GM21825 (cell line): ENCODE measurements around the gene MITD1.
"Not testable (repeated sequence)": the region's sequence is repeated elsewhere in the genome, so short reads cannot be mapped to it uniquely, and the experiment has no call there.

Source experiments
- ATAC-seq: cut with Tn5 transposase; IDR thresholded peaks from one replicate; pipeline ENCODE4 v1.9.1; 2021; ENCODE audit warnings: mild to moderate bottlenecking, moderate library complexity; ENCODE audit not compliant: unreplicated experiment

Gene MITD1

DNA sequence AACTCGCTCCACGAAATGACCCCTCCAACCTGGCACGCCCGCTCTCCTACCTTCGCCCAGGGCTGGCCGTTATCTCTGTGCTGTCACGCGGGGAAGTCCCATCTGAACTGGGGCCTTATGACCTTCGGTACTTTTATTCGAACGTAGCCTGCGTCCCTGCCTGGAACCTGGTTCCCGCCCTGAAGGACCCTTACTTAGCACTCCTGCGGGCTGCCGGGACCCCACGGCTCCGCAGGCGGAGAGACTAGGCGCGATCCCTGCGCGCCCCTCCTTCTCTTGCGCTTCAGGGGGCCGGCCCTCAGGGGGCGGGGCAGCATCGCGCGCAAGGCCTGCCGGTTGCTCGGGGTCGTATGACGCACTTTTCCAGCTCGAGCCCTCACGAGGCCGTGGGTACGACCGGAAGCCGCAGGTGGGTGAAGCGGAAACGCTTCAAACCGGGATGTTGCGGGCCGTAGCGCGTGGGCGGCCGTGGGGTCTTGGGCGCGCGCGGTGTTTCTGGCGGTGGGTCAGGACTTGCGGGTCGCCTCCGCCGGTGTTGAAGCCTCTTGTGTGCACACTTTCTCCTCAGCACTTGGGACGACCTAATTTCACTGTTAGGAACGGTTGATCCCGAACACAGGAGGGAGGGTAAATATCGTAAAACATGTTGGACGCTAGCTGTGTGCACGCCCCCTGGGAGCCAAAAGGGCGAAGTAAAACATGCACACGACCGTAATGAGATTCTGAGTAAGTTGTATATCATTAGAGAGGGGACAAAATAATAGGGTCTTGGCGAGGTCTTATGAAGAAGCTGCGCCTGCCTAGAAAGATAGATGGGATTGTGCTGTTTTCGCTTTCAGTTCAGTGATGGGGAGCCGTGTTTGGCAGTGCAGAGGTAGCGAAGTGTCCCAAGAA is 26.0 kb downstream of the MITD1 start, which contains the start of the genes LIPT1 and TSGA10:
LIPT1 (plus strand) TSS at position 325 of the 894 bp plus-strand sequence. CDS start 6,991 bp downstream, outside the sequence.
TSGA10 (minus strand) TSS at position 300 of the 894 bp plus-strand sequence. CDS start 45,503 bp downstream, outside the sequence.
- peak; percentile 94 for ATAC-seq

DNA sequence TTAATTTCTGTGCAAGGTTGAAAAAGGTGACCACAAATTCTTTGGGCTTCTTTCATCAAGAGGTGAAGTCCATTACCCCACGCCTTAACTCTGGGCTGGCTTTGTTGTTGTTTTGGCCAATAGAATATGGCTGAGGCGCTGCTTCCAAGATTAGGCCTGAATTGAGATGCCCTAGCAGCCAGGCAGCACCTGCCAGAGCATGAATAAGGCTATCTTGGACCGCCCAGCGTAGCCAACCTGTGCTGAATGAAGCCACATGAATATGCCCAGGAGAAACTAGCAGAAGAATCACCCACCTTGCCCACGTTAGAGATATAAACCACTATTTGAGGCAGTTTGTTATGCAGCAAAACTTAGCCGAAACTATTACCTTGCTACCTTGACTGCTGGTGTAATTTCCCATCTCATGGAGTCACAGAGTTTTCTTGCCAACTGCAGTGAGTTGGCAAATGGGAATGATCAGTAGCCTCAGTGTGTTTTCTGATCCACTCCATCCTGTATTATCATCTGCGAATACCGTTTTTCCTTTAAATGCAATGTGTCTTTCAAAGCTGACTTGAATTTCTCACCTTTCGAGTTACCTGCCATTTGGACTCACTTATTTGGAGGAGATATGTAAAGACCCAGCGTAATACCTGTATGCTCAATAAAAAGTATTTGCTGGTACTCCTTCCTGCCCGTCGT is 26.8 kb downstream of the MITD1 start:
- no peak for ATAC-seq

- ATAC-seq = no peak
Observed at GRCh38 chr2:99152199-99152895, 28.5 kb downstream of the MITD1 start.

GRCh38 chr2:99150706-99151105 is 30.2 kb downstream of the MITD1 start:
- no peak for ATAC-seq

- peak; percentile 90 for ATAC-seq
Observed at GRCh38 chr2:99141110-99142108, 39.4 kb downstream of the MITD1 start, which contains the start of gene C2orf15. Gene C2orf15, plus strand, starts transcription at chr2:99141707. Its CDS starts 8,852 bp downstream, at chr2:99150559.

- peak; percentile 35 for ATAC-seq
Observed at GRCh38 chr2:99140860-99141109, 40.1 kb downstream of the MITD1 start.

GRCh38 chr2:99140056-99140859 is 40.6 kb downstream of the MITD1 start:
- no peak for ATAC-seq

DNA sequence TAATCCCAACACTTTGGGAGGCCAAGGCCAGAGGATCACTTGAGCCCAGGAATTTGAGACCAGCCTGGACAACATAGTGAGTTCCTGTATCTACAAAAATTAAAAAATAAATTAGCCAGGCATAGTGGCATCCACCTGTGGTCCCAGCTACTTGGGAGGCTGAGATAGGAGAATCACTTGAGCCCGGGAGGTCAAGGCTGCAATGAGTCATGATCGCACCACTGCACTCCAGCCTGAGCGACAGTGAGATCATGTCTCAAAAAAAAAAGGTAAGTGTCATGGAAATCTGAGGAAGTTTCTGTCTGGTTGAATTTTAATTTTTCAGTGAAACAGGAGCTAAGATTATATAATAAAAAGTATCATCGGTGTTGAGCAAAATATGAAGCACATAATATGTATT is 41.9 kb downstream of the MITD1 start:
- ATAC-seq = no peak

DNA sequence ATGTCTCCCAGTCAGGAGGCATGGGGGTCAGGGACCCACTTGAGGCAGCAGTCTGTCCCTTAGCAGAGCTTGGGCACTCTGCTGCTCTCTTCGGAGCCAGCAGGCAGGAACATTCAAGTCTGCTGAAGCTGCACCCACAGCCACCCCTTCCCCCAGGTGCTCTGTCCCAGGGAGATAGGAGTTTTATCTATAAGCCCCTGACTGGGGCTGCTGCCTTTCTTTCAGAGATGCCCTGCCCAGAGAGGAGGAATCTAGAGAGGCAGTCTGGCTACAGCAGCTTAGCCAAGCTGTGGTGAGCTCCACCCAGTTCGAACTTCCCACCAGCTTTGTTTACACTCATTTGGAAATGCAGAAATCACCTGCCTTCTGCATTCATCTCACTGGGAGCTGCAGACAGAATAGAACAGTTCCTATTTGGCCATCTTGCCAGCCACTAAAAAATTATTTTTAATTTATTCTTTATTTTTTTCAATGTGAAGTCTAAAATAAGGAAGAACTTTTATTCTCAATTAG is 45.8 kb downstream of the MITD1 start:
- not testable (repeated sequence) for ATAC-seq

DNA sequence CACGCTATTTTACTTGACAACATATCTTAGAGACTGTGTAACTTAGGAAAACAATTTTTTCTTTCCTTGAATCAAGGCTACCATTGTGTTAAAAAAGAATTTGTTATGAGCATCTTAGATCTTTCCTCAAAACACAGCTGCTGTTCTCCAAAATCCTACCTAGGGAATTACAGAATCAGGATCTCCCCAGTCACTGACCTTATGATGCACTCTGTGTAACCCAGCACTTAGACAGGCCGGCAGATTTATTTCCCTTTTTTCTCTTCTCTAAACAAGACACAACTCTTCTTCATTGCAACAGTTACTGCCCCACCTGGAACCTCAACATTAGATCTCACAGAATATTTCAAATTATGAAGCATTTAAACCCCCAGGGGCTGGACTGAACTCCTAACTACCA is 52.9 kb downstream of the MITD1 start:
- no peak for ATAC-seq
